ENCODE measurements around the gene SLX4.
"Not testable (repeated sequence)": the region's sequence is repeated elsewhere in the genome, so short reads cannot be mapped to it uniquely, and the experiment has no call there.

Gene SLX4, protein sequence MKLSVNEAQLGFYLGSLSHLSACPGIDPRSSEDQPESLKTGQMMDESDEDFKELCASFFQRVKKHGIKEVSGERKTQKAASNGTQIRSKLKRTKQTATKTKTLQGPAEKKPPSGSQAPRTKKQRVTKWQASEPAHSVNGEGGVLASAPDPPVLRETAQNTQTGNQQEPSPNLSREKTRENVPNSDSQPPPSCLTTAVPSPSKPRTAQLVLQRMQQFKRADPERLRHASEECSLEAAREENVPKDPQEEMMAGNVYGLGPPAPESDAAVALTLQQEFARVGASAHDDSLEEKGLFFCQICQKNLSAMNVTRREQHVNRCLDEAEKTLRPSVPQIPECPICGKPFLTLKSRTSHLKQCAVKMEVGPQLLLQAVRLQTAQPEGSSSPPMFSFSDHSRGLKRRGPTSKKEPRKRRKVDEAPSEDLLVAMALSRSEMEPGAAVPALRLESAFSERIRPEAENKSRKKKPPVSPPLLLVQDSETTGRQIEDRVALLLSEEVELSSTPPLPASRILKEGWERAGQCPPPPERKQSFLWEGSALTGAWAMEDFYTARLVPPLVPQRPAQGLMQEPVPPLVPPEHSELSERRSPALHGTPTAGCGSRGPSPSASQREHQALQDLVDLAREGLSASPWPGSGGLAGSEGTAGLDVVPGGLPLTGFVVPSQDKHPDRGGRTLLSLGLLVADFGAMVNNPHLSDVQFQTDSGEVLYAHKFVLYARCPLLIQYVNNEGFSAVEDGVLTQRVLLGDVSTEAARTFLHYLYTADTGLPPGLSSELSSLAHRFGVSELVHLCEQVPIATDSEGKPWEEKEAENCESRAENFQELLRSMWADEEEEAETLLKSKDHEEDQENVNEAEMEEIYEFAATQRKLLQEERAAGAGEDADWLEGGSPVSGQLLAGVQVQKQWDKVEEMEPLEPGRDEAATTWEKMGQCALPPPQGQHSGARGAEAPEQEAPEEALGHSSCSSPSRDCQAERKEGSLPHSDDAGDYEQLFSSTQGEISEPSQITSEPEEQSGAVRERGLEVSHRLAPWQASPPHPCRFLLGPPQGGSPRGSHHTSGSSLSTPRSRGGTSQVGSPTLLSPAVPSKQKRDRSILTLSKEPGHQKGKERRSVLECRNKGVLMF (N-terminal part only)

DNA sequence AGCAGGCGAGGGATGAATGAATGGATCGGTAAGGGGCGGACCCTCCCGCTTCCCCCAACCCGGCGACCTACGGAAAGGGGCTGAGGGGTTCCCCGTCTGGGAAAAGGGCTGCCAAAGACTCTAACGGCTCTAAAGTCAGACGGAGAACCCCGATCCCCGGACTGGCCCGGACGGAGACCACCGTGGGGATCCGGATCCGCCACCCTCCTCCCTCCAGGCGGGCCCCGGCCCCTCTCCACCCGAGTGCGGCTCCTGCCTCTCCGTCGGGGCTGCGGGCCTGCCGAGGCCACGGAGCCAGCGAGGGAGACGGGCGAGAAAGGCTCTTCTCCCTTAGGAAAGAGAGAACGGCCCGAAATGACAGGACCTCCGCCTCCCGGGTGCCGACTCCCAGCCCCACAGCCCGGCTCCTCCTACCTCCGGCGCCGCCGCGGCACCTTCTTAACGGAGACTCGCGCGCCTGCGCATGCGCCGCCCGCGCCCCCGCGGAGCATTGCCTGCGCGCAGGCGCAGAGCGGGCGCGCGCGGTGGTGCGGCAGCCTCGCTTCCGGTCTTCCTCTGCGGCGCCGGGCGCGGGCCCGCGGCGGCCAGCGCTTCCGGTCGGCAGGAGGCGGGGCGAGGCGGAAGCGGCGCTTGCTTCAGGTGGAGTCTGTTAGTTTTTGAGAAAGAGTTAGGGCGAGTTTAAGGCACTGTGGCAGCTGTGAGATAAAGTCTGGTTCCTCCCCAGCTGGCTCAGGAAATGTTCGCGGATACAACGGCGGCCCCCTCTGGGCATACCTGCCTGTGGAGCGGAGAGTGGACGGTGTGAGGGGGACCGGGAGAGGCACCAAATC lies at the start of gene SLX4:
Gene SLX4, minus strand, starts transcription at position 461 of the 830 bp plus-strand sequence. CDS start 2,642 bp downstream, outside the sequence.
- peak; percentile 100 for DNase-seq (ENCODE audit: low spot score)
- no peak for FAIRE-seq

DNA sequence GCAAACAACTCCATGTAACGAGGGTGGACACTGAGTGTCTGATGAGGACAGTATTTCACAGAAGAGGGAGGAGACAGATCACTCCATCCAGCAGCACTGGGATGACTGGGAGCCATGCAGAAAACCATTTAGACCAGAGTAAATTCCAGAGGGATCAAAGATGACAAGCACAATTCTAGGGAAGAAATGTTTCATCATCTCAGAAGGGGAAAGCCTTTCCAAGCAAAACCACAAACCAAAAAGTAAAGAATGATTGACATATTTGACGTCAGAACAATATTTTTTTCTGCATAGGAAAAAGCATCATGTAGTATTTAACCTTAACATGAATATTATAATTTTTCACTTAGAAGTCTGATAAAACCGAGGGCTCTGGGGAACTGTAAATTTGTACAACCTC lies 47.8 kb upstream of the SLX4 start:
- FAIRE-seq, result no peak
- no peak for DNase-seq (ENCODE audit: low spot score)

- FAIRE-seq (no peak), DNase-seq (ENCODE audit: low spot score) (no peak)
Observed at GRCh38 chr16:3656491-3657468, 45.4 kb upstream of the SLX4 start.

DNA sequence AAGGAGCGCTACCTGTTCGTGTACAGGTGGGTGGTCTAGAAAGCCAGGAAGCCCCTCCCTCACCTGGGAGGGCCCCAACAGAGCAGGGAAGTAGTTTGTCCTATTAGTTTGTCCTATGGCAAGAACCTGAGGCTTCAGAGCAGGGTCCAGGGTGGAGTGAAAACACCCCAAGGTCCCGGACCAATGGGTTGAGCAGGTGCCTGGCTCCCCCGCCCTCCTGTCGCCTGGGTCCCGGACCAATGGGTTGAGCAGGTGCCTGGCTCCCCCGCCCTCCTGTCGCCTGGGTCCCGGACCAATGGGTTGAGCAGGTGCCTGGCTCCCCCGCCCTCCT lies 44.7 kb upstream of the SLX4 start:
- not testable (repeated sequence) for DNase-seq (ENCODE audit: low spot score); FAIRE-seq

DNA sequence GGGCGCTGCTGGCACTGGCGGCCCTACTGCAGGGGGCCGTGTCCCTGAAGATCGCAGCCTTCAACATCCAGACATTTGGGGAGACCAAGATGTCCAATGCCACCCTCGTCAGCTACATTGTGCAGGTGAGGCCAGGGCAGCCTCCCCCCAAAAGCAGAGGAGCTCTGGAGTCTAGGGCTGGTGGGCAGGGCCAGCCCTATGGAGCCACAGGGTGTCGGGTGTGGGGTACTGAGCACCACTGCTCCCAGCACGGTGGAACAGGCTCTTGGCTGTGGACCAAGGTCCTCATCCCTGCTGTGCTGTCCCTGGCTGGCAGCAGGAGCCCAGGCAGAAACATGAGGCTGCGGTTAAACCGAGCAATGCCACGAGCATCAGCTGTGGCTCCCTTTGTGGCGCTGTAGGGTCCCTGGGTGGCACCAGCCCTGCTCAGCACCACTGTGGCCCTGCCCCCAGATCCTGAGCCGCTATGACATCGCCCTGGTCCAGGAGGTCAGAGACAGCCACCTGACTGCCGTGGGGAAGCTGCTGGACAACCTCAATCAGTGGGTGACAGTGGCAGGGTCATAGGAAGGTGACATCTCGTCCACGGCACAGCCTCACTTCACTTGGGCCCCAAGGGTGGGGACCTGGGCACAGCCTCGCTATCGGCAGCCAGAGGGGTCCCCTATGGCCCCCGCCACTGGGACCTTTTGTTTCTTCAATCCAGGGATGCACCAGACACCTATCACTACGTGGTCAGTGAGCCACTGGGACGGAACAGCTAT lies 44.2 kb upstream of the SLX4 start:
- FAIRE-seq, result no peak
- no peak for DNase-seq (ENCODE audit: low spot score)

GRCh38 chr16:3655030-3655395 lies 43.6 kb upstream of the SLX4 start:
- DNase-seq (ENCODE audit: low spot score) (no peak), FAIRE-seq (no peak)

DNA sequence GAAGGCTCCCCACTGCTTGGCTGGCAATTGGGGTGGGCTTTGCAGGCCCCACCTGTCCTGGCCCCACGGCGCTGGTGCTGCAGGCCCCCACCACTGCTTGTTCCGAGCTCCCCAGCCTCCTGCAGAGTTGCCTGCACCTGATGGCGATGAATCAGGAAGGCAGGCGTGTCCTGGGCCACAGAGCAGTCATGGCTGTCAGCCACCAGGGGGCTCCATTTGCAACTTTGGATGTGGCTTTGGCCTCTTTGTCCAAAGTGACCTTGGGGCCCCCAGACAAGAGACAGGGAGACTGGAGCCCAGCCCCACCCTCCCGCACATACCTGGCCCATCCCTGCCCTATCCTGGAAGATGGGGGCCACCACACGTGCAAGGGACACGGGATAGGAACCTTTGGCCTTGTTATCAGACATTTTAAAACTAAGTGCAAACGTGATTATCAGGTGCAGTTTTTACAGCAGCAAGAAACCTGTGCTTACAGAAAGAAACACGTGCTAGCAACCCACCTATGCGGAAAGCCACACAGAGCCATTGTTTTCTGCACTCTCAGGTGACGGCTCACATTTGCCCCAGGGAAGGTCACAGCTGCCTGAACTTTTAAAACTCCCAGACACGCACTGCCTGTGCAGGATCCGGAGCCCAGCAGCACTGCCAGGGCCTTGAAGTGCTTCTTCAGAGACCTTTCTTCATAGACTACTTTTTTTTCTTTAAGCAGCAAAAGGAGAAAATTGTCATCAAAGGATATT lies 43.0 kb upstream of the SLX4 start, which contains the start of gene DNASE1:
Gene DNASE1, plus strand, starts transcription at position 443 of the 743 bp plus-strand sequence. CDS start 683 bp downstream, outside the sequence.
- FAIRE-seq (peak; percentile 48), DNase-seq (ENCODE audit: low spot score) (peak; percentile 84)

DNA sequence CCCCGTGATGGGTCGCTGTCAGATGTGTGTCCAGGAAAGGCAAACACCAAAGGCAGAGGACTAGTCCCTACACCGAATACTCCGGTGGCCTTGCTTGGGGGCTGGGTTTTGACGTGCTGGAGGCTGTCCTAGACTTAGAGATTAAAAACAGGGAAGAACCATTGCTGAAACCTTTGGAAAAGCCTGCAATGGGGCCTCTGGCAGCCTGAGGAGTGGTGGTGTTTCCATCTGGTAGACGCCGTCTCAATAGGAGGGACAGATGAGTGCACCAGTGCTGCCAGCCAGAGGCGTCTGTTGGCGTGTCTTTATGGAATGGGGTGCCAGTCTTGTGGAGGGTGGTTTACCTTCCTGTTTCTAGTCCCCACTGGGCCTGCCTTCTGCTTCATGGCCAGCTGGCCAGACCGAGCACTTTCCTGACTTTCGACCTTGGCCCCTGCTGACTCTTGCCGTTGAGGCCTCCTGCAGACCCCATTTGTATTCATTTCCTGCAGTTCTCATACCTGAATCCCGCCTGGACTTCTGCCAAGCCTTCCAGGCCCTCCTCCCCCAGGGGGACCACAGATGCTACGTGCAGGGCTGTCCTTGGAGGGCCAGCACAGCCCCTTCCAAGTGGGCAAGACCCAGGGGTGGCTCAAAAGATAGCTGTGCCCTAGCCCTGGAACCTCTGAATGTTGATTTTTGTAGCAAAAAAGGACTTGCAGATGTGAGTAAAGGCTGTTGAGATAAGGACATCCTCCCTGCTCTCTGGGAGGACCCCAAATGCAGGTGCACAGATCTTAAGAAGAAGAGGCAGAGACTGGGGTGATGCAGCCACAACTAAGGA lies 41.2 kb upstream of the SLX4 start:
- FAIRE-seq (no peak), DNase-seq (ENCODE audit: low spot score) (no peak)

DNA sequence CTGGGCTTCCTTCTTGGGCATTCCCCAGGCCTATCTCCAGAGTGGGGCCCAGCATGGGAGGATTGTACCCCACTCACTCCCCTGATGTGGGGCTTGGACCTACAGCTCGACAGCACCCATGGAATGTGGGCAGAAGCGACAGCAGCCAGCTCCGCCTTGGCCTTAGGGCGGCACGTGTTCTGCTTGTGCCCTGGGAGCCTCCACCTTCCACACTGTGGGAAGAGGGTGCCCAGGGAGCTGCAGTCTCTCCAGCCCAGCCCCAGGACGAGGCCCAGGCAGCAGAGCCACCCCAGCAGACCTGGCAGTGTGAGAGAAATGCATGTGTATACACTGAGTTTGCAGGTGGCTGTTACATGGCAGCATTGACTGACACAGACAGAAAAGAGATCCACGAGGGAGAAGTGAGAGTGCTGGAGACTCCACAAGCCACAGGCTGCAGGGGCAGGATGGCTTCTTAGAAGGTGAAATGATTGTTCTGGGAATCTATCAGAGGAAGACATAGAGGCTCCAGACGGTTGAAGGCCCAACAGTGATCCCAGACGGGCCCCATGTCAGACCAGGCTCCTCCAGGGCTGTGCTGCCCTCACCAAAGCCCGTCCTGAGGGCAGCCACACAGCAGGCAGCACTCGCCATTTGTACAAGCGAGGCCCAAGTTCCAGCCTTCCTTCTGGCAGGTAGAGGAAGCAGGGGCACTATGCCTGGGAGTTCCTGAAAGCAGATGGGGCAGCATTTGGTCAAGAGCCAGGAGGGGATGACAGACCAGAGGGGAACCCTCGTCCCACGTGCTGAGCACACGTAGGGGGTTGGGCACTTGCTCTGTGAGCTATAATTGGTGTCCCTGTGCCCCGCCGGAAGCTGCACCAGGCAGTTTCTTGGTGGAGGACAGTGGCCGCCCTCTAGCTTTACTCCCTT lies 40.3 kb upstream of the SLX4 start:
- no peak for DNase-seq (ENCODE audit: low spot score)
- FAIRE-seq, result no peak

- no peak for FAIRE-seq
- DNase-seq (ENCODE audit: low spot score), result no peak
Observed at GRCh38 chr16:3650631-3651265, 39.3 kb upstream of the SLX4 start.

DNA sequence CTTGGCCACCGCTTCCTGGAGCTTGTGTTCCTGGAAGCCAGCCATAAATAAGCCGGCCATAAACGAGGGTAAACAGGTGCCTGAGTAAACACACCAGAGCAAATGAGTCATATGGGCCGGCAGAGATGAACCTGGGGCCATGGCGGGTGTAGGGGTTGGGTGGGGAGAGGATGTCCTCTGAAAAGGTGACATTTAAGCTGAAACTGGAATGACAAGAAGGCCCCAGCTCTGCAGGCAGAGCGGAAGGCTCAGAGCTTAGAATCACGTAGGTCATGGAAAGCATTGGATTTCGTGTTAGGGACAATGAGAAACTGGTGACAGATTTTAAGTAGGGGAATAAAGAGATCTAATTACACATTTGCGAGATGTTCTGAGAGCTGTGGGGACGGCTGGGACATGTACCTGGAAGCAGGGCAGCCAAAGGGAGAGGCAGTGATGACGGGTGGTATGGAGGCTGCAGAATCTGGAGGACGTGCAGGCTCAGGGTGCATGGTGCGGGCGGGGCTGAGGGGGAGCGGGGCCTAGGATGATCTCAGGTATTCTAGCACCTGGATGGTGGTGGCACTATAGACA lies 35.0 kb upstream of the SLX4 start:
- FAIRE-seq, result peak; percentile 74
- peak; percentile 70 for DNase-seq (ENCODE audit: low spot score)

GRCh38 chr16:3645504-3646347 lies 34.3 kb upstream of the SLX4 start:
- FAIRE-seq, result peak; percentile 72
- no peak for DNase-seq (ENCODE audit: low spot score)

- no peak for DNase-seq (ENCODE audit: low spot score)
- no peak for FAIRE-seq
Observed at GRCh38 chr16:3645108-3645503, 33.7 kb upstream of the SLX4 start.

DNA sequence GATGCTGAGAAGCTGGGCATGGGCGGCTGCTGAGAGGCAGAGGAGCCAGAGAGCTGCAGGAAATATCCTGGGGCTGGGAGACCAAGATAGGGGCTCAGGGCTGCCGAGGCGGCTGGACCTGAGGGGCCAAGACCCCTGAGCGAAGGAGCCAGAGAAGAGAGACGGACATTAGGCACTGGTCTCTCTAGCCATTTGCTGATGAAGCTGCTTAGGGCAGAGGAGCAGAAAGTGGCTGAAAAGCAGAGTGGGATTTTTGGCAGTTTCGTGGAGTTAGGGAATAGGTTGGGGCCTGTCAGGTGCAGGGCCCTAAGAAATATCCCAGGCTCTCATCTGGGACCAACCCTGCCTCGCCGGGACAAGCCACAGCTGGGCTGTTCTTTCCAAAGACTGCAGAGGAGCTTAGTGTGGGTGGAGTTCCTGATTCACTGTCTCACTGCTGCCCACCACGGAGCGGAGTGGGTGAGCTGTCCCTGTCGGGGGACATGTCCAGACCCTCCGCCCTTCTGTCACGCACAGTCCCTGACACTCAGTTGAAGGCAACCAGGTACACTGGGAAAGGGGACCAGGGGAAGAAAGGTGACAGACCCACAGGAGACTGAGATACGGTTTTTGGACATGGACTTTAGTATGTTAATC lies 31.8 kb upstream of the SLX4 start:
- DNase-seq (ENCODE audit: low spot score) (no peak), FAIRE-seq (no peak)

Data from urothelium cell line (cell line).